Esophagus squamous epithelium (tissue), 4 donors: Measurements from ENCODE around the gene ZNF610.
A peak's percentile ranks its signal among the peaks of the same experiment; 100 is the strongest.

Experiments
- POLR2A ChIP-seq, 4 donors: fragments of 450-650 bp; IDR thresholded peaks; one replicate each; pipeline ENCODE4 v1.6.1; 2017; ENCODE audit warnings: antibody characterized with exemption in 4 of 4, mild to moderate bottlenecking in 4 of 4, moderate library complexity in 3 of 4
- TF ChIP-seq, protein P1 (sequence below), 6 experiments: fragments of 450-650 bp in 4 of 6; fragments of 200-600 bp in 2 of 6; sonication (generic) in 2 of 6; IDR thresholded peaks; one replicate each; pipeline ENCODE4 v1.5.1; 2016 to 2019; ENCODE audit warnings: antibody characterized with exemption in 6 of 6, mild to moderate bottlenecking in 4 of 6, moderate library complexity in 4 of 6

- TF ChIP-seq, protein P1, sequence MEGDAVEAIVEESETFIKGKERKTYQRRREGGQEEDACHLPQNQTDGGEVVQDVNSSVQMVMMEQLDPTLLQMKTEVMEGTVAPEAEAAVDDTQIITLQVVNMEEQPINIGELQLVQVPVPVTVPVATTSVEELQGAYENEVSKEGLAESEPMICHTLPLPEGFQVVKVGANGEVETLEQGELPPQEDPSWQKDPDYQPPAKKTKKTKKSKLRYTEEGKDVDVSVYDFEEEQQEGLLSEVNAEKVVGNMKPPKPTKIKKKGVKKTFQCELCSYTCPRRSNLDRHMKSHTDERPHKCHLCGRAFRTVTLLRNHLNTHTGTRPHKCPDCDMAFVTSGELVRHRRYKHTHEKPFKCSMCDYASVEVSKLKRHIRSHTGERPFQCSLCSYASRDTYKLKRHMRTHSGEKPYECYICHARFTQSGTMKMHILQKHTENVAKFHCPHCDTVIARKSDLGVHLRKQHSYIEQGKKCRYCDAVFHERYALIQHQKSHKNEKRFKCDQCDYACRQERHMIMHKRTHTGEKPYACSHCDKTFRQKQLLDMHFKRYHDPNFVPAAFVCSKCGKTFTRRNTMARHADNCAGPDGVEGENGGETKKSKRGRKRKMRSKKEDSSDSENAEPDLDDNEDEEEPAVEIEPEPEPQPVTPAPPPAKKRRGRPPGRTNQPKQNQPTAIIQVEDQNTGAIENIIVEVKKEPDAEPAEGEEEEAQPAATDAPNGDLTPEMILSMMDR (IDR thresholded peaks at IDR 0.05) = no peak
- TF ChIP-seq POLR2A (IDR thresholded peaks at IDR 0.05) = peak in 2 of 4 donors; percentile 38 to 39
Observed at GRCh38 chr19:52397310-52398080, 61.5 kb downstream of the ZNF610 start, which contains the start of gene ZNF528.
